Measurements from ENCODE around the gene ADO. TPM values are rescaled to one million over a fixed set of nuclear protein-coding genes. Genes with fewer than 3 reads are reported as not detected.

Gene ADO
- total and polyA plus RNA-seq, 3 donors from 2014 or later: 65.9 to 93.9 (median 87.8) TPM

GRCh38 chr10:62831346-62831745 is 26.8 kb downstream of the ADO start:
- H3K9me3 ChIP-seq: no peaks in the 10 kb centered on the region
- H3K27ac ChIP-seq: no peak overlapping the region
- no peaks in the 10 kb centered on the region for H3K36me3 ChIP-seq (ENCODE audit: low read depth, missing control alignments)
- TF ChIP-seq CTCF (IDR thresholded peaks at IDR 0.05) (no peak), POLR2A (IDR thresholded peaks at IDR 0.05) (no peak)
- intact Hi-C loops (cut with DNase I; ENCODE audit: low total_unique reads): no loop called here
- H3K27me3 ChIP-seq: no peaks in the 10 kb centered on the region
- 56 to 63% methylated on average over 2 of the region's 2 CpGs for WGBS, 2 donors
- no peak for DNase-seq
- H3K4me3 ChIP-seq: no peak overlapping the region
- no peaks in the 10 kb centered on the region for H3K4me1 ChIP-seq

DNA sequence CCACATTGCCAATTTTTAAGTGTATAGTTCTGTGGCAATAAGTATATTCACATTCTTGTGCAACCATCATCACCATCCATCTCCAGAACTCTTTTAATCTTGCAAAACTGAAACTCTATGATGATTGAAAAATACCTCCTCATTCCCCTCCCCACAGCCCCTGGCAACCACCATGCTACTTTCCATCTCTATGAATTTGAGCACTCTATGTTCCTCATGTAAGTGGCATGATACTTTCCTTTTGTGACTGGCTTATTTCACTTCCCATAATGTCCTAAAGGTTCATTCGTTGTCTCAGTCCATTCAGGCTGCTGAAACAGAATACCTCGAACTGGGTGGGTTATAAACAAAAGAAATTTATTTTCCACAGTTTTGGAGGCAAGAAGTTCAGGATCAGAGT is 35.1 kb downstream of the ADO start:
- no peak for TF ChIP-seq CTCF (IDR thresholded peaks at IDR 0.05)
- no peak for TF ChIP-seq POLR2A (IDR thresholded peaks at IDR 0.05)
- Histone ChIP-seq H3K4me1 (no peaks in the 10 kb centered on the region), H3K9me3 (no peaks in the 10 kb centered on the region), H3K4me3 (no peak overlapping the region), H3K36me3 (ENCODE audit: low read depth, missing control alignments) (no peaks in the 10 kb centered on the region), H3K27ac (no peak overlapping the region), H3K27me3 (no peaks in the 10 kb centered on the region)
- intact Hi-C loops (cut with DNase I; ENCODE audit: low total_unique reads): no loop called here
- 78 to 80% methylated on average over 2 of the region's 2 CpGs for WGBS, 2 donors
- DNase-seq: no peak

DNA sequence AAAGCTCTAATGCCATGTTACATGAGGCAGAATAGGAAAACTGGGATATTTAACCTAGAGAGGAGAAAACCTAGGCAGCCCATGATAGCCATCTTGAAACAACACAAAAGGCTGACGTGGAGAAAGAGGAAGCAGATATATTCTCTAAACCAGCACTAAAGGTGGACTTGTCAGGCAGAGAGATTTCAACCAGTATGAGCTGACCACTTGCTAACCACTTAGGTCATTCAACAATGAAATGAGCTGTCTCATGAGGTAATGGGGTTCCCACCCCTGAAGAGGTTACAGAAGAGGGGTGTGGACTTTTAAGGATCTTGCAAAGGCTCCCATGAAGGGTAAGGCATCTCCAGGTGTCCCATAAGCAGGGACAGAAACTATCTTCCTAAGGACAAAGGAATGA is 38.5 kb downstream of the ADO start:
- H3K4me3 ChIP-seq: no peak overlapping the region
- DNase-seq: no peak
- H3K27me3 ChIP-seq: no peaks in the 10 kb centered on the region
- H3K36me3 ChIP-seq (ENCODE audit: low read depth, missing control alignments): no peaks in the 10 kb centered on the region
- TF ChIP-seq POLR2A (IDR thresholded peaks at IDR 0.05) (no peak), CTCF (IDR thresholded peaks at IDR 0.05) (no peak)
- no peaks in the 10 kb centered on the region for H3K9me3 ChIP-seq
- intact Hi-C loops (cut with DNase I; ENCODE audit: low total_unique reads): no loop called here
- WGBS, 2 donors: 61 to 65% methylated on average over 1 of the region's 1 CpG
- no peak overlapping the region for H3K27ac ChIP-seq
- H3K4me1 ChIP-seq: no peaks in the 10 kb centered on the region

- no peaks in the 10 kb centered on the region for H3K4me1 ChIP-seq
- intact Hi-C loops (cut with DNase I; ENCODE audit: low total_unique reads): no loop called here
- no peak overlapping the region for H3K27ac ChIP-seq
- TF ChIP-seq POLR2A (IDR thresholded peaks at IDR 0.05): no peak
- no peak for TF ChIP-seq CTCF (IDR thresholded peaks at IDR 0.05)
- no peaks in the 10 kb centered on the region for H3K36me3 ChIP-seq (ENCODE audit: low read depth, missing control alignments)
- H3K4me3 ChIP-seq: no peak overlapping the region
- no peaks in the 10 kb centered on the region for H3K9me3 ChIP-seq
- no peaks in the 10 kb centered on the region for H3K27me3 ChIP-seq
- DNase-seq: no peak
- 71 to 74% methylated on average over 3 of the region's 3 CpGs for WGBS, 2 donors
Measured at GRCh38 chr10:62843600-62843999, 39.1 kb downstream of the ADO start.

DNA sequence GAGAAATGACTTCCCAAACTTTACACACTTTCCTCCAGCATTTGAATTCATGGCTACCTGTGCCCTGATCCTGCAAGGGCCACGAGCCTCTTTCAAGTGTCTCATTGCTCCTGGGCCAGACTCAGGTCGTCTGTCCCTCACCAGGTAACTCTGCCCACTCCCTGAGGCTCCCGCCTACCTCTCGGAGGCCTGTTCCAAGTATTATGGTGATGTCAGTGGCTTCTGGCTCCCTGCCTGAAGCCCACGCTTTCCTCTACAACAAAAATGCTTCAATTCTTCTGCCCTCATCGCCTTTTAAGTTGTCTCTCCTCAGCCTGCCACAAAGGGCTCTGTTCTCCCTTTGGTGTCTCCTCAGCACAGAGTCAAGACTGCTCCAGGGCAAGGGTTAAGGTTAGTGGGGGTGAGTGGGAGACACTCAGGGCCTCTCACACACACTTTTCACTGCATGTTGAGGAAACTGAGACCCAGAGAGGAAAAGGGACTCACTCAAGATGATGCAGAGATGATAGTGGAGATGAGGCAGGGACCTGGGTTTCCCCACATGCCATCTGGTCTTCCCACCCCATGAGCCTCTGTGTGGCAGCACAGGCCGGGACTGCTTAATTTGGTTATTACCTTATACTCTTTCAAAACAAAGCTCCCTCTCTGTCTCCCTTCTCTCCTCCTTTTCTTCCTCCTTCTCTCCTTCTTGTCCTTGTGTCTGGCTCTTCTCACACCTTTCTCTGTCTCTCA is 39.9 kb downstream of the ADO start:
- no peak overlapping the region for H3K4me3 ChIP-seq
- DNase-seq: no peak
- intact Hi-C loops (cut with DNase I; ENCODE audit: low total_unique reads): no loop called here
- WGBS, 2 donors: 85 to 91% methylated on average over 7 of the region's 7 CpGs
- H3K27ac ChIP-seq: no peak overlapping the region
- no peaks in the 10 kb centered on the region for H3K9me3 ChIP-seq
- H3K27me3 ChIP-seq: no peaks in the 10 kb centered on the region
- no peaks in the 10 kb centered on the region for H3K36me3 ChIP-seq (ENCODE audit: low read depth, missing control alignments)
- TF ChIP-seq POLR2A (IDR thresholded peaks at IDR 0.05) (no peak), CTCF (IDR thresholded peaks at IDR 0.05) (no peak)
- H3K4me1 ChIP-seq: no peaks in the 10 kb centered on the region

Data from testis (tissue), 3 donors.